HCT116 (cell line): ENCODE results near the gene FRMD4B. TPM values are rescaled to one million over a fixed set of nuclear protein-coding genes. Genes with fewer than 3 reads are reported as not detected.

Experiments
- ATAC-seq: fragments of 200-7000 bp; cut with Tn5 transposase; 2 replicates; pipeline ENCODE4 v1.9.1; 2020; ENCODE audit warnings: mild to moderate bottlenecking, moderate library complexity
- BruUV-seq: library from RNA; stranded (reverse); fragments of 400-500 nt; replicated peaks from 2 replicates; lab custom pipeline; 2021; lab: Mats Ljungman, UMichigan
- CTCF ChIA-PET: fragments of 300-600 bp; sonication (Branson Sonifier 250); formaldehyde crosslinking; loops from one replicate; lab custom pipeline; 2021; ENCODE audit warnings: antibody characterized with exemption; lab: Charles Lee
- POLR2A ChIA-PET: fragments of 300-600, 350-600 bp; sonication (Branson Sonifier 250); formaldehyde crosslinking; loops from one replicate; lab custom pipeline; 2021; ENCODE audit warnings: antibody characterized with exemption; lab: Charles Lee
- RAD21 ChIA-PET, 2 experiments: fragments of 300-600 bp; sonication (Branson Sonifier 250); formaldehyde crosslinking; loops; one replicate each; lab custom pipeline; 2023; ENCODE audit warnings: low total read pairs in 2 of 2; ENCODE audit not compliant: uncharacterized antibody in 2 of 2, unreplicated experiment in 2 of 2, low non-redundant PET in 1 of 2; lab: Charles Lee
- DNase-seq: peaks from one replicate; pipeline ENCODE4 v3.0.0-alpha.2; 2010; ENCODE audit warnings: low read depth, low spot score
- H2AFZ ChIP-seq: fragments of 200-600 bp; shearing (Covaris generic), sonication (generic); 2 replicates; pipeline ENCODE4 v1.6.1; 2017; ENCODE audit warnings: low read depth, mixed run types, mixed read lengths, antibody characterized with exemption, low read length; ENCODE audit not compliant: poor library complexity, severe bottlenecking
- H3K27ac ChIP-seq: 2 replicates; pipeline ENCODE4 v1.5.1; 2012; ENCODE audit warnings: low read depth, low read length
- H3K27me3 ChIP-seq: fragments of 200-600 bp; sonication (generic); 2 replicates; pipeline ENCODE4 v1.6.1; 2016; ENCODE audit warnings: mixed run types, low read length, mixed read lengths; ENCODE audit not compliant: insufficient read depth
- H3K36me3 ChIP-seq, 2 experiments: fragments of 200-500 bp in 1 of 2; fragments of 200-600 bp in 1 of 2; sonication (Bioruptor generic) in 1 of 2; sonication (generic) in 1 of 2; 2 replicates each; pipeline versions ENCODE4 v1.5.1 to v1.6.1; 2014 to 2016; ENCODE audit warnings: low read length in 2 of 2, inconsistent platforms in 1 of 2, mixed read lengths in 1 of 2, mixed run types in 1 of 2; ENCODE audit not compliant: insufficient read depth in 2 of 2, control insufficient read depth in 1 of 2
- H3K4me1 ChIP-seq, 2 experiments: fragments of 200-600 bp in 1 of 2; sonication (generic) in 1 of 2; 2 replicates each; pipeline versions ENCODE4 v1.5.1 to v1.6.1; 2012 to 2017; ENCODE audit warnings: low read length in 2 of 2, inconsistent platforms in 1 of 2, mild to moderate bottlenecking in 1 of 2, mixed read lengths in 1 of 2, mixed run types in 1 of 2, moderate library complexity in 1 of 2; ENCODE audit not compliant: insufficient read depth in 2 of 2, control insufficient read depth in 1 of 2
- H3K4me2 ChIP-seq: fragments of 200-600 bp; sonication (generic); 2 replicates; pipeline ENCODE4 v1.6.1; 2017; ENCODE audit warnings: mixed run types, low read length, mixed read lengths
- H3K4me3 ChIP-seq, 2 experiments: fragments of 200-600 bp in 1 of 2; sonication (generic) in 1 of 2; replicated peaks in 1 of 2; 2 replicates each; pipeline ENCODE4 v1.5.1; 2011 to 2016; ENCODE audit warnings: low read length in 2 of 2, control low read depth in 1 of 2, low read depth in 1 of 2, mild to moderate bottlenecking in 1 of 2, mixed read lengths in 1 of 2, mixed run types in 1 of 2
- H3K79me2 ChIP-seq: fragments of 200-600 bp; sonication (generic); 2 replicates; pipeline ENCODE4 v1.6.1; 2017; ENCODE audit warnings: mild to moderate bottlenecking, mixed run types, low read length, moderate library complexity, mixed read lengths; ENCODE audit not compliant: insufficient read depth
- H3K9ac ChIP-seq: fragments of 200-600 bp; sonication (generic); 2 replicates; pipeline ENCODE4 v1.6.1; 2016; ENCODE audit warnings: low read length, mixed read lengths
- H3K9me2 ChIP-seq: fragments of 200-600 bp; sonication (generic), shearing (Covaris generic); 2 replicates; pipeline ENCODE4 v1.6.1; 2017; ENCODE audit warnings: mixed run types, mild to moderate bottlenecking, moderate library complexity; ENCODE audit not compliant: insufficient read depth
- H3K9me3 ChIP-seq, 2 experiments: fragments of 200-500 bp in 1 of 2; fragments of 200-600 bp in 1 of 2; sonication (Bioruptor generic) in 1 of 2; sonication (generic) in 1 of 2; 2 replicates each; pipeline ENCODE4 v1.6.1; 2014 to 2017; ENCODE audit warnings: low read length in 2 of 2, mixed read lengths in 2 of 2, inconsistent platforms in 1 of 2, low read depth in 1 of 2, mild to moderate bottlenecking in 1 of 2, mixed run types in 1 of 2, moderate library complexity in 1 of 2; ENCODE audit not compliant: control insufficient read depth in 1 of 2, insufficient read depth in 1 of 2
- H4K20me1 ChIP-seq: fragments of 200-600 bp; sonication (generic), shearing (Covaris generic); 2 replicates; pipeline ENCODE4 v1.6.1; 2017; ENCODE audit warnings: mixed run types, mild to moderate bottlenecking, moderate library complexity; ENCODE audit not compliant: insufficient read depth
- EGR1 ChIP-seq: IDR thresholded peaks from 2 replicates; pipeline ENCODE4 v1.6.1; 2012; ENCODE audit warnings: low read depth
- ELF1 ChIP-seq: IDR thresholded peaks from 2 replicates; pipeline ENCODE4 v1.6.1; 2012; ENCODE audit warnings: low read depth, borderline replicate concordance
- FOSL1 ChIP-seq: IDR thresholded peaks from 2 replicates; pipeline ENCODE4 v1.6.1; 2012; ENCODE audit warnings: low read depth
- REST ChIP-seq: IDR thresholded peaks from 2 replicates; pipeline ENCODE4 v1.6.1; 2012; ENCODE audit warnings: low read depth
- intact Hi-C: fragments of 100-400 bp; cut with micrococcal nuclease; formaldehyde crosslinking; loops from 2 replicates; pipeline ENCODE4 v1.10.0; 2022
- total RNA-seq: library from RNA; stranded (reverse); gene quantifications from one replicate; pipeline ENCODE4 v1.2.1, GENCODE V29; 2021; ENCODE audit not compliant: unreplicated experiment

Gene FRMD4B
- total RNA-seq, 1 experiment from 2014 or later, result 2.0 TPM

GRCh38 chr3:69241769-69242168 is 144.1 kb downstream of the FRMD4B start:
- ChIA-PET POLR2A (no interaction called here), RAD21 (no interaction called here), CTCF (no interaction called here)
- no peak overlapping the region for H2AFZ ChIP-seq
- H3K79me2 ChIP-seq, result no peaks in the 10 kb centered on the region
- H3K4me1 ChIP-seq, result peaks cover 3 to 4% of the 10 kb centered on the region in 2 experiments; a peak in 3 of 4 replicates
- no peak overlapping the region for H3K9ac ChIP-seq
- no peak overlapping the region for H3K4me3 ChIP-seq
- no peaks in the 10 kb centered on the region for H3K9me2 ChIP-seq
- no peaks in the 10 kb centered on the region for H3K36me3 ChIP-seq
- H3K9me3 ChIP-seq, result no peaks in the 10 kb centered on the region
- ATAC-seq, result no peak
- no peak for DNase-seq
- H4K20me1 ChIP-seq, result no peaks in the 10 kb centered on the region
- intact Hi-C loops, result no loop called here
- no peaks in the 10 kb centered on the region for H3K27me3 ChIP-seq
- H3K27ac ChIP-seq, result no peak overlapping the region
- BruUV-seq, result no TSS peak
- TF ChIP-seq REST (no peak), FOSL1 (no peak), EGR1 (no peak), ELF1 (no peak)
- H3K4me2 ChIP-seq, result no peak overlapping the region
